Activated T-cell treated with anti-CD3 and anti-CD28 coated beads for 48 hours (primary cell): ENCODE data around the gene PALM.
"Not testable (repeated sequence)": the region's sequence is repeated elsewhere in the genome, so short reads cannot be mapped to it uniquely, and the experiment has no call there.

Experiments
- DNase-seq: peaks from one replicate; pipeline ENCODE4 v3.0.0-alpha.2; 2020; ENCODE audit warnings: low read depth

The PALM gene

GRCh38 chr19:678791-679388 is 29.8 kb upstream of the PALM start:
- no peak for DNase-seq

- peak; percentile 41 for DNase-seq
These were observed 29.1 kb upstream of the PALM start for GRCh38 chr19:679418-680286.

GRCh38 chr19:680287-681028 is 28.3 kb upstream of the PALM start:
- peak; percentile 100 for DNase-seq

GRCh38 chr19:681029-682019 is 27.4 kb upstream of the PALM start:
- no peak for DNase-seq

- no peak for DNase-seq
These were observed 25.9 kb upstream of the PALM start for GRCh38 chr19:682678-683320.

GRCh38 chr19:685454-685931 is 23.2 kb upstream of the PALM start:
- no peak for DNase-seq

GRCh38 chr19:686589-687297 is 22.0 kb upstream of the PALM start:
- no peak for DNase-seq

- no peak for DNase-seq
These were observed 21.1 kb upstream of the PALM start for GRCh38 chr19:687569-688166.

GRCh38 chr19:688214-688613 is 20.5 kb upstream of the PALM start:
- no peak for DNase-seq

- DNase-seq: no peak
These were observed 19.7 kb upstream of the PALM start for GRCh38 chr19:688992-689391.

GRCh38 chr19:690203-690602 is 18.5 kb upstream of the PALM start:
- DNase-seq: no peak

- DNase-seq: no peak
These were observed 14.0 kb upstream of the PALM start for GRCh38 chr19:694481-695351.

GRCh38 chr19:695352-695949 is 13.3 kb upstream of the PALM start, which contains the start of gene PRSS57:
TSS of gene PRSS57 (minus strand) at chr19:695452. CDS start at chr19:695430, 22 bp downstream.
- DNase-seq: no peak

- DNase-seq: not testable (repeated sequence)
These were observed 10.2 kb upstream of the PALM start for GRCh38 chr19:698529-698928.

GRCh38 chr19:699885-700284 is 8.8 kb upstream of the PALM start:
- not testable (repeated sequence) for DNase-seq

- DNase-seq: not testable (repeated sequence)
These were observed 5.9 kb upstream of the PALM start for GRCh38 chr19:702847-703246.

- DNase-seq: no peak
These were observed 5.4 kb upstream of the PALM start for GRCh38 chr19:703329-703650.

- peak; percentile 67 for DNase-seq
These were observed 4.9 kb upstream of the PALM start for GRCh38 chr19:703651-704446.
